Body of pancreas (tissue), 4 donors: ENCODE measurements around the gene MRPL10.

ENCODE experiments used
- CTCF ChIP-seq, 7 experiments: fragments of 450-650 bp in 4 of 7; fragments of 200-600 bp in 3 of 7; sonication (generic) in 3 of 7; IDR thresholded peaks; one replicate each; pipeline ENCODE4 v1.5.1; 2016 to 2019; ENCODE audit warnings: antibody characterized with exemption in 7 of 7
- POLR2A ChIP-seq, 3 donors: fragments of 450-650 bp; IDR thresholded peaks; one replicate each; pipeline ENCODE4 v1.6.1; 2016; ENCODE audit warnings: antibody characterized with exemption in 3 of 3, mild to moderate bottlenecking in 2 of 3

- TF ChIP-seq CTCF (IDR thresholded peaks at IDR 0.05) (no peak), POLR2A (IDR thresholded peaks at IDR 0.05) (no peak)
These were observed 53.1 kb downstream of the MRPL10 start for GRCh38 chr17:47778184-47778635.
